ENCODE data around the gene FAM180A.

The FAM180A gene

GRCh38 chr7:135717693-135718092 lies 30.9 kb downstream of the FAM180A start:
- DNase-seq (ENCODE audit: extremely low read depth, low read depth) = no peak
- H3K4me3 ChIP-seq (replicated peaks; ENCODE audit: low read depth, low read length) = no peak overlapping the region
- no peak for TF ChIP-seq CTCF (IDR thresholded peaks at IDR 0.05; ENCODE audit: low read depth, low read length, missing control alignments)

GRCh38 chr7:135716677-135717238 lies 31.9 kb downstream of the FAM180A start:
- H3K4me3 ChIP-seq (replicated peaks; ENCODE audit: low read depth, low read length) = no peak overlapping the region
- TF ChIP-seq CTCF (IDR thresholded peaks at IDR 0.05; ENCODE audit: low read depth, low read length, missing control alignments) = no peak
- peak; percentile 91 for DNase-seq (ENCODE audit: extremely low read depth, low read depth)

- TF ChIP-seq CTCF (IDR thresholded peaks at IDR 0.05; ENCODE audit: low read depth, low read length, missing control alignments) = no peak
- DNase-seq (ENCODE audit: extremely low read depth, low read depth) = no peak
Measured at GRCh38 chr7:135715673-135716072, 32.9 kb downstream of the FAM180A start.

GRCh38 chr7:135715055-135715522 lies 33.5 kb downstream of the FAM180A start:
- H3K4me3 ChIP-seq (replicated peaks; ENCODE audit: low read depth, low read length) = no peak overlapping the region
- TF ChIP-seq CTCF (IDR thresholded peaks at IDR 0.05; ENCODE audit: low read depth, low read length, missing control alignments) = no peak
- DNase-seq (ENCODE audit: extremely low read depth, low read depth) = no peak

More at GRCh38 chr7:135715673-135716072, 32.9 kb downstream of the FAM180A start:
- no peak overlapping the region for H3K4me3 ChIP-seq (replicated peaks; ENCODE audit: low read depth, low read length)

- no peak for TF ChIP-seq CTCF (IDR thresholded peaks at IDR 0.05; ENCODE audit: low read depth, low read length, missing control alignments)
Measured at GRCh38 chr7:135714534-135715009, 34.0 kb downstream of the FAM180A start.

GRCh38 chr7:135713836-135714470 lies 34.7 kb downstream of the FAM180A start:
- no peak for DNase-seq (ENCODE audit: extremely low read depth, low read depth)
- H3K4me3 ChIP-seq (replicated peaks; ENCODE audit: low read depth, low read length) = no peak overlapping the region
- no peak for TF ChIP-seq CTCF (IDR thresholded peaks at IDR 0.05; ENCODE audit: low read depth, low read length, missing control alignments)

More at GRCh38 chr7:135714534-135715009, 34.0 kb downstream of the FAM180A start:
- no peak overlapping the region for H3K4me3 ChIP-seq (replicated peaks; ENCODE audit: low read depth, low read length)
- no peak for DNase-seq (ENCODE audit: extremely low read depth, low read depth)

All from HFF-Myc (cell line).